Stimulated activated CD8-positive, alpha-beta memory T cell treated with anti-CD3 and anti-CD28 coated beads, Interleukin-7, amount 100 ng/mL, for 48 hours (primary cell): ENCODE data around the gene ZNF365.
A peak's percentile ranks its signal among the peaks of the same experiment; 100 is the strongest.
"Not testable (repeated sequence)": the region's sequence is repeated elsewhere in the genome, so short reads cannot be mapped to it uniquely, and the experiment has no call there.

Experiments
- DNase-seq, 2 donors: peaks; one replicate each; pipeline ENCODE4 v3.0.0-alpha.2; 2020; ENCODE audit warnings: low read depth in 1 of 2; ENCODE audit errors: extremely low read depth in 1 of 2

The ZNF365 gene

DNA sequence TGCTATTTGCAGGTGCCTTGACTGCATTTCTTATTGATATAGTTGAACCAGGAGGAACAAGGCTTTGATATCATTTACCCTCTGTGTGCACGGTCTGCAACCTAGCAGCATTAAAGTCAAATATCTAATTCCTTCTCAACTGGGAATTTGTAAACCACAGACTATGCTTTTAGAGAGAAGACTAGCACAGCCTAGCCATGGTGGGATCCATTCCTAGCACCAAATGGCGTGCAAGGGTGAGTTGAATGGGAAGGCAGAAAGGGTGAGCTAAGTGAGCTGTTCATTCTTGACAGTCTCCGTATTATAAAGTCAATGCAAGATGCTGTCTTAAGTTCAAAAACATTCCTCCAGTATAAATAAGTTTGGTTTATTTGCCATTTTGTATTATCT lies 2.9 kb downstream of the ZNF365 start:
- DNase-seq, result no peak

DNA sequence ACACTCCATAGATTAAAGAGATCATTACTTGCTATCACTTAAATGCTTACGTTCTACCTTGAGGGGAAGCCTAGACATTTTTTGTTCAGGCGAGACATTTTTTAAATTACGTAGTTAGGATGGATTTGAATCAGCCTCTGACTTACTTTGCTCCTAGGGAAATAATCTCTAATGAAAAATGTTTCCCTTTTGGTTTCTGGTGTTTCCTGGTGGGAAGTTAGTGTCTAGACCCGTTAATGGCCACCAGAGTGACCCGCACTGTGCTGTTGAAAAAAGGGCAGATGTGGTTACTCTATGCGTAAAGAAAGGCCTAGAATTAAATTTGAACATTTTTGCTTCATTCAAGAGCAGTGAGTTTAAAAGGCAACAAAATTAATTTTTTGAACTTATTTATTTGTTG lies 3.8 kb downstream of the ZNF365 start:
- no peak for DNase-seq

DNA sequence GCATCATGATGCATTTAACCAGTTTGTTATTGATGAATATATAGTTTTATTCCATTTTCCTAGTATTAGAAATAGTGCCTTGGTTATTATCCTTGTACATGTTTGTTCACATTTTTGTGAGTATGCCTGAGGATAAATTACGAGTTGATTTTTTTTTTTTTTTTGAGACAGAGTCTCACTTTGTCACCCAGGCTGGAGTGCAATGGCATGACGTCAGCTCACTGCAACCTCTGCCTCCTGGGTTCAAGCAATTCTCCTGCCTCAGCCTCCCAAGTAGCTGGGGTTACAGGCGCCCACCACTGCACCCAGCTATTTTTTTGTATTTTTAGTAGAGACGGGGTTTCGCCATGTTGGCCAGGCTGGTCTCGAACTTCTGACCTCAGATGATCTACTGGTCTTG lies 4.7 kb downstream of the ZNF365 start:
- not testable (repeated sequence) for DNase-seq

DNA sequence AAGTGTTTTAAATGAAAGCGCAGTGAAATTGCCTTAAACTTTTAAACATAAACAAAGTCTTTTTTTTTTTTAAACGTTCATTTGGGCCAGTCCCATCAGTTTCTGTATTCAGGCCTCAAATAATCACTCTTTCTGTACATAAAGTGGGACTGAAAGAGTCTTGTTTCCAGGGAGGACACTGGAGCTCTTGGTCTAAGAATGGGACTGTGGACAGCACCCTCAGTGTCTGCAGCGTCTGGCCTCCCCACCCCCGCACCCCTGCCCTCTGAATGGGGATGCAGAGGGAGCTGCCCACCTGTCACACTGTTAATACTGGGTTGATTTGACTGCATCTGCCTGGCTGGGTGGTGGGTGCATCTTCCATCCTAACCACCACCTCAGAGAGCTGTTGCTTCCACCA lies 5.2 kb downstream of the ZNF365 start:
- no peak for DNase-seq

DNA sequence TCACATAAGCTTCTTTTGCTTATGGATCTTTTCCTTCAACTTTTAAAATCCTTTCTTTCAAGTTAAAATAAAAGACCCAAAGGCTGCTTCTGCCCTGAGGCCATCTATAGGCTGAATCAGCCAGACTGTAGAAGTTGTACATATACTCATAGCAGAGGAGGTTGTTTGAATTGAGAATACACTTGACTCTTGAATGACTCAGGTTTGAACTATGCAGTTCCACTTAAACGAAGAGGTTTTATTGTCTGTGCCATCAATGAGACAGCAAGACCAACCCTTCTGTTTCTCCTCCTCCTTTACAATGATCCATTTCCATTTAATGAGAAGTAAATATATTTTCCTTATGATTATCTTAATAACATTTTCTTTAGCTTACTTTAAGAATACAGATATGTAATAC lies 5.8 kb downstream of the ZNF365 start:
- DNase-seq, result no peak

DNA sequence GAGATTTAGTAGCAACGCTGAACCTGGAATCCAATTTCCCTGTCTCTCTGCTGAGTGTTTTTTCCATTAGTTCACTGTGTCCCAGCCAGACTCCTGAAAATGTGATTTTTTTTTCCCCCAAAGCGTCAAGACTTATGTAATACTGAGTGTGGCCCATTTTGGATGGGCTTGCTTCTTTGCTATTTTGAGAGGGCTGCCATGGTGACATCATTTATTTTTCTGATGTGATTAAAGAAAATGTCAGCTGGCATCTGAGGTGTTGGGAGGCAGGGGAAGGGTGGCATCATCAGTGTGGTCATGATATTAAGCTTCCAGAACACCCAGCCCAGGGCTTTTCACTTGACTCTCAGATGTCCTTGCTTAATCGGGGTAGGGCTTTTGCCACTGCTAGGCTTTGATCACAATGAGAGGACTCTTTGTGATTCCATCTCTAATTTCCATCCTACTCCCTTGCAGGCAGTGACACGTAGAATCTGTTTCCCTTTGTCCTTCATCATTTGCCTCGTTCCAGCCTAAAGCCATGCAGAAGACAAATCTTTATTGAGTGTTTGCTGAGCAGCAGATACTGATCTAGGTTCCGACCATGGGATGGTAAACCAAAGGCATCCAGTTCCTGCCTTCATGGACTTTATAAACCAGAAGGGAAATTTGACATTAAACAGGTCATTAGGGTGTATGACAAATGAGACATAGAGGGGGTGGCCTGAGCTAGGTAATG lies 7.4 kb downstream of the ZNF365 start:
- no peak for DNase-seq

DNA sequence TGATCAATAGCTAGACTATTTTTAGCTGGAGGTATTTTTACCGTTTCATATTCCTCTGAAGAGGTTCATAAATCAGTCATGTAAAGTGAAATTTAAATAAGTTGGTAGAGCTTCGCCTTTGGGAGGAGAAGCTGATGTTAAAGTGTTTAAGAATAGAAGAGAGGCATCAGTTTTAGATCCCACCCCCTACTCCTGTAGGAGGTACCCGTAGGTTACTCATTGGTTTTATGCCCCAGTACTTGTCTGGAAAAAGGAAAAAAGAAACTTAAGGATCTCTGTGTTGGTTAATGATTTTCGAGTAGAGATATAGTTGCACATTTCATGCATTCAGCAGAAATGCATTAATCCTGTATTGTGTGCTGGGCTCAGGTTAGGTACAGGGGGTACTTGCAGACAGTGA lies 8.7 kb downstream of the ZNF365 start:
- no peak for DNase-seq

DNA sequence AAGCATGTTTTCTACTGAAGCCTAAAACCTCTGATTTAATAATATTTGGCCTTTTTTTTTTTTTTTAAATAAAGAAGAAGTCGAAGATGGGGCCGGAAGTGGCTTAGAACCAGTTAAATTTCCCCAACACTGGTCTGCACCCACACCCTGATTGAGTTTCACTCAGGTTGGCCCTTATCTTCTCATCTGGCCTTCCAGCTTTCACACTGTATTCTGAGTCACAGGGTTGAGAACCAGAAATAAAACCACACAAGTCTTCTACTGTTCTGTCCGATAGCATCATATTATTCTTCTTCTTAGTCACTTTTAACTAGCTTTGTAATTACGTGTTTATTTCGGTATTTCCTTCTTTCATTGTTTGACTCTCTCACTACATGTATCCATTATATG lies 9.9 kb downstream of the ZNF365 start:
- DNase-seq, result peak; percentile 9 to 41

DNA sequence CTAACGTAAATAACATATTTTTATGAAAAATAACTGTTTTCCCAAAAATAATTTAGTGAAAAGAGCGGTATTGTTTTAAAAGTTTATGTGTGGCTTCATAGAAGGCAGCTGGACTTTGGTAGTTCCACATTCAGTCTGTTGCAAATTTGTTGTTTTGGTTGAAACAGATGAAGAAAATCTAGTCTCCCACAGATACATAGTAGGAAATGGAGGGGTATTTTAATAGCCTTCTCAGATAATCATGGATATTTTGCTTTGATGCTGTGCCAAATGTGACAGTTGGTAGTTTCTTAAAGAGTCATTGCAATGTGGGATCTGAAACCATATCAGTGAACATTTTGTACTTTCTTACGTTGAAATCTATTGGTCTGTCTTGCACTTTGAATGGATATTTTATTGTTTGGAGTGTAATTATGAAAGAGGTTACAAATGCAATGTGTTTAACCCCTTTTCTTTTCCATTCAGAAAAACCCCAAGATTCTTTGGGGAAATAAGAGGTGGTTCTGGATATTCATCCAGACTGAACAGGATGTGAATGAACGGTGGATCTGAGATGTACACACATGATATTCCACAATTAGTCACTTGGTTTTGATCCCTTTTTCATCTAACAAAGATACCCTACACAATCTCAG lies 10.4 kb downstream of the ZNF365 start:
- DNase-seq, result no peak

DNA sequence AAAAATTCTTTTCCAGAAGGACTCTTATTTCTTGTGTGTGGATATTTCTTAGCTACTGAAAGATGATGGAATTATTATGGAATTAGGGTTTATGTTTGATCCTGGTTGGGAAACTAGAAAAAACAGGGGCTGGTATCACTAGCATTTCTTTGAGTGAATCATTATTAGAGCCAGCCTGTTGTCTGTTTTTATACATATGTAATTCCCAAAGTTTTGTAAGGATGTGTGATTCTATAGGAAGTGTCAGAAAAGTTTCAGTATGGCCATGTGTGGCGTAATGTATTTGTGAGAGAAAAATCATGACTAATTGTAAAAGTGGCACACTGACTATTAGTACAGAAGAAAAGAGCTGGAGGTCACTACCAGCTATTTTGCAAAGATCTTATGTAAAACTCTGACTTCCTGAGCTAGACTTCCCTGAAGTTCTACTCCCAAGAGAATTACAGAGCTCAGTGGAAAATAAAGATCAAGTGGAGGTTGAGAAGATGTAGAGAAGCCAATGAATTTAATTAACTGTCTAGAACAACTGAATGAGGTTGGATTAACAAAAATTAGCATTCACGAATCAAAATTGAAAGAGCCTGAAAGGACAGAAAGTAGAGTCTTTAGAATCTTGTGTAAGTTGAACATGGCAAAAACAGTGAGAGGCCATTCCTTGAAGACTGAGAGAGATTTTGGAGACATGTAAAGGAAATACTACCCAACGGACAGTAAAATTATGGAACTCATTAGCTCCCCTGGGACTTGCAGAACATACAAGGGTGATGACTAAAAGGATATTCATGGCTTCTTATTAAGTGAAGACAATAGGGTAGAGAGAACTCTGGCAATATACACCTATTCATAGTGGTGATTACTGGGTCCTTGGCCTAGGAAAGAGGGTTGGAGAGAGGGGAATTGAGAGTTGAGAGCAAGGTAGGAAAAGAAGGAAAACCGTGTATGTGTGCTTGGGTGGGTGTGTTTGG lies 12.5 kb downstream of the ZNF365 start:
- no peak for DNase-seq

DNA sequence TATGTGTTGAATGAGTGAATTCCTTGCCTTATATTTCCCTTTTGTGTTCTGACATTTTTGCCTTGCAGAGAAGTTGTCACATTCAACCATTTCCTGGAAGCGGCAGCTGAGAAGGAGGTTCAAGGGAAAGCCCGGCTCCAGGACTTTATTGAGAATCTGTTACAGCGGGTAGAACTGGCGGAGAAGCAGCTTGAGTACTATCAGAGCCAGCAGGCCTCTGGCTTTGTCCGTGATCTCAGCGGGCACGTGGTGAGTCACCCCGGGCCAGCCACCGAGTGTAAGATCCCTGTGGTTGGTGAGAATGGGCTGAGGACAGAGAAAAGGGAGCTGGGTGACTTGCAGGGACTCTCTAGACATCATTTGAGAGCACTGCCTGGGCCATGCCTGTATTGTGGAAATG lies 14.2 kb downstream of the ZNF365 start:
- no peak for DNase-seq

DNA sequence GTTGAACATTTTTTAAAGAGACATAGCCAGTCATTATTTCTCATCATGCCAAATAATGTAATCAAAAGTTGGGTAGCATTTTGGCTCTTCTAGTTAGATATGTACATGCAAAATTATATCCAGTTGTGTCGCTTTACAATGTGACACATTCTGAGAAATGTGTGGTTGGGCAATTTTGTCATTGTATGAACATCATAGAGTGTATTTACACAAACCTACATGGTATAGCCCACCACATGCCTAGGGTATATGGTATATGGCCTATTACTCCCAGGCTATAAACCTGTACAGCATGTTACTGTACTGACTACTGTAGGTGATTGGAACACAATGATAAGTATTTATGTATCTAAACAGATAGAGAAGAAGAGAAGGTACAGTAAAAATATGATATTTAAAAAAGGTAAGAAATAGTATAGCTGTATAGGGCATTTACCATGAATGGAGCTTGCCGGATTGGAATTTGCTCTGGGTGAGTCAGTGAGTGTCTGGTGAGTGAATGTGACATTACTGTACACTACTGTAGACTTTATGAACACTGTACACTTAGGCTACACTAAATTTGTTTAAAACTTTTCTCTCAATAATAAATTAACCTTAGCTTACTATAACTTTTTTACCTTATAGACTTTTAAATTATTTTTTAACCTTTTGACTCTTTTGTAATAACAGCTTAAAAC lies 16.5 kb downstream of the ZNF365 start:
- DNase-seq, result no peak

DNA sequence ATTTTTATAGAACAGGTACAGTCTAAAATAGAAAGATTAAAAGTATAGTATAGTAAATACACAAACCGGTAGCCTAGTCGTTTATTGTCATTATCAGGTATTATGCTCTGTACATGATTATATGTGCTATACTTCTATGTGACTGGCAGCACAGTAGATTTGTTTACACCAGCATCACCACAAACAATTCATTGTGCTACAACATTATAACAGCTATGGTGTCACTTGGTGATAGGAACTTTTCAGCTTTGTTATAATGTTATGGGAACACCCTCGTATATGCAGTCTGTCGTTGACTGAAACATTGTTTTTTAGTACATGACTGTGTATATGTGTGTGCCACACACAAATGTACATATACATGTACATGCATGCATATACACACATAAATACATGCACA lies 19.1 kb downstream of the ZNF365 start:
- DNase-seq, result no peak

DNA sequence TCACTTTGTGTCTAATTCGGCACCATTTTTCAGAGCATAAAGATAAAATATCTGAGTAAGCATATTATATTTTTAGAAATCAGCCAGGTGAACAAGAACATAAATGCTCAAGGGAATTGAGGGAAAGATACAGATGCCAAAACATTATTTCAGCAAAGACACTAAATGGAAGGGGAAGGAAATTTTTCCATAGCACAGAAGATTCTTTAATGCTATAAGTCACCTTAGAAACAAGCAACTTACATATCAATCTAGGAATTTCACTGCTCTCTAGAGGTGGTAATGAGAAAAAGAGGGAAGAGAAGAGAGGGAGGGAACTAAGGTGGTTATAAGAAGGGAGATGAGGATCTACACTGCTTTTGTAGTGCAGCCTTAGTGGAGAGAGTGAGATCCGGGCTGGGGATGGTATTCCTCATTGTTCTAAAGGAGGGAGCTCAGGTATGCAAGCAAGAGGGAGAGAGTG lies 20.4 kb downstream of the ZNF365 start:
- no peak for DNase-seq

DNA sequence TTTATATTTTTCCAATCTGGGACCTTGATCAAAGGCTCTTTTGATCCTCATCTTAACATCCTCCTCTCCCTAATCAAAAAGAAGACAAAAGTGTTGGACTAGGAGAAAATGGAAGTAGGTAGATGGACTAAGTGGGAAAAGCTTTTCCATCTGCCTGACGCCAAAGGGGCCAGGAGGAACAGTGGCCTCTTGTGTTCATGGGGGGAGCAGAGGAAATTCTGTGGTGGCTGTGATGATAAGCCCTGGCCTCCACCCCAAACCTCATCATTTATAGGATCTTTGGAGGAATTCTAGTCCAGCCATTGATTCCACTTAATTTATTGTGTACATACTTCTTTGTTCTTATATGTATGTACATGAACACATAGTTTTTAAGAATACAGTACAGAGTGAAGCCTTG lies 21.7 kb downstream of the ZNF365 start:
- DNase-seq, result no peak

DNA sequence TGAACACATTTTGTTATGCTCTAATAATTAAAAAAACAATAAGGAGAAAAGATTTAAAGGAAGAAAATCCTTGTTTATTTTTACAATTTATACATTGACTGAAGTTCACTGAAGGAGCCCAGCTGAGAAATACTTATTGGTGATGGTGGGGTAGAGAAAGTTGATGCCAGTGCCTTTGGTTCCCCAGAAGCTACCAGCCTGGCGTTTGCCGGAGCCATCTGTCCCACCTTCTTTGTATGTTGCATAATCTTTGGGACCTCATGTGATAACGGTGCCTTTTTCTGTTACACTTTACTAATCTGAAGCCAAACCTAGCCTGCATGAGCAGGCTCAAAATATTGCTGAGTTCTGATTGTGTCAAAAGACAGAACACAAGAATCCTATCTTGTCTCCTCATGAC lies 22.7 kb downstream of the ZNF365 start:
- DNase-seq, result no peak

DNA sequence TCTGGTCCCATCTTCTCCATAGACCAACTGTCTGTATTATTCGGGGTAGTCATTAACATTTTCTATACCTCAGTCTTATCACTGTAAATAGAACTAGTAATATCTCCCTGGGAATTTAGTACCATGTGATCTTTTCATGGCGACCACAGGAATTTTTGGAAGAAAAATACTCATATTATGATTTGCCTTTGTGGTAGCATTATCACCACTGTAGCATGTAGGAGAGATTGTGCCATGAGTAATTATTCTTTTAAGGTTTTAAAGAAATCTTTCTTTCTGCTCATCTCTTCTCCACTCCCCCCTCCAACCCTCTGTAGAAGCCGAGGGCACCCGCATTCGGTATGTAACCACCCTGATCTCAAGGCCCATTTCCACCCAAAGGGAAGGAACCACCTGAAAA lies 25.0 kb downstream of the ZNF365 start:
- no peak for DNase-seq

DNA sequence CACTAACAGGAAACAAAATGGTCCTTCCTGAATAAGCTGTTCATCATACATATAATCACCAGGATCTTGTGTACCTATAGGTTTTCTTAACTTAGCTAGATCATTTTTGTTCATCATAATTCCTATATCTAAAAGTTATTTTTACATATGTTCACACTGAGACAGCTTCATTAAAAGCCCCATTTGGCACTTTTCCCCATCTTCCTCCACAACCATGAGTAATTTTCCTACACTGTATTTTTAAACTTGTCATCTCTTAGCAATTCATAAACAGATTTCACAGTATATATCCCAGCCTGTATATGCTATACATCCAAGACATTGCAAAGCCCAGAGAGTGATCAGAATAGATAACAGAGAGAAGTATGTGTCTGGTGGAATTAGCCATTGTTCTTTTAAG lies 28.3 kb downstream of the ZNF365 start:
- no peak for DNase-seq

DNA sequence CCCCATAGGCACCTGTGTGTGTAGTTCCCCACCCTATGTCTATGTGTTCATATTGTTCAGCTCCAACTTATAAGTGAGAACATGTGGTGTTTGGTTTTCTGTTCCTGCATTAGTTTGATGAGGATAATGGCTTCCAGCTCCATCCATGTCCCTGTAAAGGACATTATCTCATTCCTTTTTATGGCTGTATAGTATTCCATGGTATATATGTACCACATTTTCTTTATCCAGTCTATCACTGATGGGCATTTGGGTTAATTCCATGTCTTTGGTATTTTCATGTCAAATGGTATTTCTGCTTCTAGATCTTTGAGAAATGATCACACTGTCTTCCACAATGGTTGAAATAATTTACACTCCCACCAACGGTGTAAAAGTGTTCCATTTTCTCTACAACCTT lies 36.4 kb downstream of the ZNF365 start:
- DNase-seq, result not testable (repeated sequence)

DNA sequence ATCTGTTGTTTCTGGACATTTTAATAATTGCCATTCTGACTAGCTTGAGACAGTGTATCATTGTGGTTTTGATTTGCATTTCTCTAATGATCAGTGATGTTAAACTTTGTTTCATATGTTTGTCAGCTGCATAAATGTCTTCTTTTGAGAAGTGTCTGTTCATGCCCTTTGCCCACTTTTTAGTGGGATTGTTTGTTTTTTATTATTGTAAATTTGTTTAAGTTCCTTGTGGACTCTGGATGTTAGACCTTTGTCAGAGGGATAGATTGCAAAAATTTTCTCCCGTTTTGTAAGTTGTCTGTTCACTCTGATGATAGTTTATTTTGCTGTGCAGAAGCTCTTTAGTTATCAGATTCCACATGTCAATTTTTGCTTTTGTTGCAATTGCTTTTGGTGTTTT lies 36.8 kb downstream of the ZNF365 start:
- not testable (repeated sequence) for DNase-seq

DNA sequence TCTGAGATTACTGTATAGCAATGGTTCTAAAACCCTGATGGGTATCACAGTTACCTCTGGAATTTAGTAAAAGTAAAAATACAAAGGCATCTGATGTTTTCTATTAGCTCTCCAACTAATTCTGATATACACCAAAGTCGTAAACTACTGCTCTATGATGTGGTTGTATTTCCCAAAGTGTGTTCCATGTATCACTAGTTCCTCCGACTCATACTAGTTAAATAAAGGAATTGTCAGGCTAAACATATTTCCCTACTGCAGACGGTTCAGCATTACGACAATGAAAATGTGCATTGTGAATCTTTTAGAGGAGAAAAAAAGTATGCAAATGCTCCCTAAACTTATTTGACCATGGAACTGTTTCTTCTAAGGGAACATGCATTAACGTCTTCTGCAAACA lies 38.9 kb downstream of the ZNF365 start:
- no peak for DNase-seq
